Liver (tissue), 9 donors: ENCODE measurements around the gene ADGRA3. TPM values are rescaled to one million over a fixed set of nuclear protein-coding genes. Genes with fewer than 3 reads are reported as not detected.

ENCODE experiments used
- DNase-seq: peaks from one replicate; pipeline ENCODE4 v3.0.0-alpha.2; 2017; ENCODE audit warnings: low spot score
- H3K27ac ChIP-seq, 2 donors: one replicate each; pipeline ENCODE4 v1.7.0; 2013; ENCODE audit warnings: inconsistent platforms in 2 of 2, low read length in 2 of 2, control low read depth in 1 of 2, low read depth in 1 of 2, mild to moderate bottlenecking in 1 of 2
- H3K27me3 ChIP-seq, 4 donors: one replicate each; pipeline versions ENCODE4 v1.6.1 to v1.7.0; 2013; ENCODE audit warnings: low read length in 3 of 4, inconsistent platforms in 1 of 4, mild to moderate bottlenecking in 1 of 4, moderate library complexity in 1 of 4; ENCODE audit not compliant: control insufficient read depth in 4 of 4, insufficient read depth in 4 of 4
- H3K36me3 ChIP-seq, 4 donors: one replicate each; pipeline versions ENCODE4 v1.6.1 to v1.7.0; 2013; ENCODE audit warnings: low read length in 3 of 4, mild to moderate bottlenecking in 3 of 4, low read depth in 1 of 4, moderate library complexity in 1 of 4; ENCODE audit not compliant: control insufficient read depth in 4 of 4, insufficient read depth in 3 of 4
- H3K4me1 ChIP-seq, 4 donors: one replicate each; pipeline versions ENCODE4 v1.6.1 to v1.7.0; 2013; ENCODE audit warnings: low read length in 3 of 4, mild to moderate bottlenecking in 3 of 4, moderate library complexity in 1 of 4; ENCODE audit not compliant: control insufficient read depth in 4 of 4, insufficient read depth in 4 of 4
- H3K4me3 ChIP-seq, 3 donors: one replicate each; pipeline versions ENCODE4 v1.6.1 to v1.7.0; 2013; ENCODE audit warnings: low read length in 3 of 3, control low read depth in 1 of 3, low read depth in 1 of 3, mild to moderate bottlenecking in 1 of 3
- H3K9ac ChIP-seq, 2 donors: one replicate each; pipeline ENCODE4 v1.7.0; 2013; ENCODE audit warnings: low read length in 2 of 2, mild to moderate bottlenecking in 2 of 2, moderate library complexity in 2 of 2, control low read depth in 1 of 2, low read depth in 1 of 2
- H3K9me3 ChIP-seq, 4 donors: one replicate each; pipeline versions ENCODE4 v1.6.1 to v1.7.0; 2013; ENCODE audit warnings: low read length in 3 of 4; ENCODE audit not compliant: control insufficient read depth in 4 of 4
- CTCF ChIP-seq: fragments of 150-350 bp; IDR thresholded peaks from 2 replicates; pipeline ENCODE4 v1.5.1; 2017; ENCODE audit warnings: improper control_type of control experiment, low read depth, low read length; ENCODE audit not compliant: missing input control
- EGR1 ChIP-seq, 2 donors: IDR thresholded peaks; 2 replicates each; pipeline ENCODE4 v1.6.1; 2016 to 2018; ENCODE audit warnings: antibody characterized with exemption in 2 of 2, low read depth in 2 of 2
- FOXA1 ChIP-seq: IDR thresholded peaks from 2 replicates; pipeline ENCODE4 v1.6.1; 2016; ENCODE audit warnings: antibody characterized with exemption
- FOXA2 ChIP-seq: IDR thresholded peaks from 2 replicates; pipeline ENCODE4 v1.6.1; 2016; ENCODE audit warnings: antibody characterized with exemption
- GABPA ChIP-seq, 2 donors: IDR thresholded peaks in 1 of 2; conservative IDR thresholded peaks in 1 of 2; 2 replicates each; pipeline ENCODE4 v1.6.1; 2016; ENCODE audit warnings: antibody characterized with exemption in 2 of 2, mild to moderate bottlenecking in 1 of 2, moderate library complexity in 1 of 2
- HNF4A ChIP-seq, 2 donors: conservative IDR thresholded peaks; 2 replicates each; pipeline ENCODE4 v1.6.1; 2016; ENCODE audit warnings: antibody characterized with exemption in 2 of 2, mild to moderate bottlenecking in 2 of 2
- HNF4G ChIP-seq: IDR thresholded peaks from 2 replicates; pipeline ENCODE4 v1.6.1; 2016; ENCODE audit warnings: antibody characterized with exemption
- JUND ChIP-seq, 2 donors: IDR thresholded peaks; 2 replicates each; pipeline ENCODE4 v1.6.1; 2016; ENCODE audit warnings: antibody characterized with exemption in 2 of 2
- NR2F2 ChIP-seq: IDR thresholded peaks from 2 replicates; pipeline ENCODE4 v1.6.1; 2016; ENCODE audit warnings: antibody characterized with exemption
- RAD21 ChIP-seq, 2 donors: IDR thresholded peaks; 2 replicates each; pipeline ENCODE4 v1.6.1; 2016; ENCODE audit warnings: antibody characterized with exemption in 2 of 2, mild to moderate bottlenecking in 2 of 2
- RXRA ChIP-seq, 2 donors: IDR thresholded peaks; 2 replicates each; pipeline ENCODE4 v1.6.1; 2017 to 2018; ENCODE audit warnings: antibody characterized with exemption in 2 of 2, mild to moderate bottlenecking in 1 of 2
- SP1 ChIP-seq: IDR thresholded peaks from 2 replicates; pipeline ENCODE4 v1.6.1; 2018; ENCODE audit warnings: antibody characterized with exemption, mild to moderate bottlenecking
- TAF1 ChIP-seq: conservative IDR thresholded peaks from 2 replicates; pipeline ENCODE4 v1.6.1; 2016; ENCODE audit warnings: antibody characterized with exemption, mild to moderate bottlenecking
- YY1 ChIP-seq: IDR thresholded peaks from 2 replicates; pipeline ENCODE4 v1.6.1; 2016; ENCODE audit warnings: antibody characterized with exemption, mild to moderate bottlenecking
- ZBTB33 ChIP-seq: IDR thresholded peaks from 2 replicates; pipeline ENCODE4 v1.6.1; 2016; ENCODE audit warnings: antibody characterized with exemption
- WGBS: extraction: QIAGEN DNeasy Blood & Tissue Kit; methylation state at CpG from one replicate; pipeline ENCODE4 v1.1.7; 2013; 5-methylcytosine and 5-hydroxymethylcytosine counted together
- polyA plus RNA-seq, 2 donors: library from polyadenylated mRNA; stranded (reverse) in 1 of 2; unstranded in 1 of 2; fragments of 200-250 nt in 1 of 2; fragments of >200 nt in 1 of 2; fragmentation: Nextera tagmentation in 1 of 2; extraction: Ambion mirVana in 1 of 2; gene quantifications; one replicate each; pipeline versions ENCODE4 v1.2.1 to v1.2.3, GENCODE V29; 2013 to 2015
- total RNA-seq, 2 donors: library from RNA; depleted of rRNA; stranded (reverse); fragments of >200 nt; gene quantifications; one replicate each; pipeline ENCODE4 v1.2.3, GENCODE V29; 2014
- TF ChIP-seq, protein P1 (sequence below): IDR thresholded peaks from 2 replicates; pipeline ENCODE4 v1.6.1; 2016; ENCODE audit warnings: antibody characterized with exemption
- TF ChIP-seq, protein P2 (sequence below): IDR thresholded peaks from 2 replicates; pipeline ENCODE4 v1.6.1; 2016; ENCODE audit warnings: antibody characterized with exemption
- donor health status: healthy.
- donor health status: healthy.
- donor health status: healthy.
- donor health status: healthy.
- donor health status: healthy.

Gene ADGRA3
- total and polyA plus RNA-seq, 4 donors: 15.2 to 239 (median 32.6) TPM

GRCh38 chr4:22457348-22457747, 58.5 kb downstream of the ADGRA3 start:
- Histone ChIP-seq H3K9ac (no peak overlapping the region), H3K27ac (no peak overlapping the region), H3K4me1 (peaks cover 0 to 3% (median 0%) of the 10 kb centered on the region in 4 donors), H3K9me3 (no peaks in the 10 kb centered on the region), H3K36me3 (peaks cover 0 to 6% (median 1%) of the 10 kb centered on the region in 4 donors), H3K4me3 (no peak overlapping the region), H3K27me3 (no peaks in the 10 kb centered on the region)
- DNase-seq: no peak
- TF ChIP-seq HNF4G (no peak), RAD21 (IDR thresholded peaks at IDR 0.05) (no peak), JUND (IDR thresholded peaks at IDR 0.05) (no peak), NR2F2 (no peak), ZBTB33 (no peak), FOXA2 (no peak), YY1 (no peak), EGR1 (IDR thresholded peaks at IDR 0.05; ENCODE audit: low read depth in 2 of 2) (no peak), TAF1 (no peak), RXRA (IDR thresholded peaks at IDR 0.05) (no peak)
- TF ChIP-seq, protein P1, sequence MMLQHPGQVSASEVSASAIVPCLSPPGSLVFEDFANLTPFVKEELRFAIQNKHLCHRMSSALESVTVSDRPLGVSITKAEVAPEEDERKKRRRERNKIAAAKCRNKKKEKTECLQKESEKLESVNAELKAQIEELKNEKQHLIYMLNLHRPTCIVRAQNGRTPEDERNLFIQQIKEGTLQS: no peak
- TF ChIP-seq, protein P2, sequence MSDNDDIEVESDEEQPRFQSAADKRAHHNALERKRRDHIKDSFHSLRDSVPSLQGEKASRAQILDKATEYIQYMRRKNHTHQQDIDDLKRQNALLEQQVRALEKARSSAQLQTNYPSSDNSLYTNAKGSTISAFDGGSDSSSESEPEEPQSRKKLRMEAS: no peak
- WGBS: 88% methylated on average over 3 of the region's 3 CpGs

- TF ChIP-seq, protein P1: no peak
- TF ChIP-seq HNF4A (conservative IDR thresholded peaks at IDR 0.05) (peak in 1 of 2 donors; percentile 38), FOXA2 (no peak), JUND (IDR thresholded peaks at IDR 0.05) (no peak), SP1 (no peak)
- Histone ChIP-seq H3K9ac (no peak overlapping the region), H3K4me3 (no peak overlapping the region), H3K27ac (no peak overlapping the region), H3K4me1 (peaks cover 0 to 3% (median 0%) of the 10 kb centered on the region in 4 donors), H3K36me3 (peaks cover 0 to 6% (median 1%) of the 10 kb centered on the region in 4 donors), H3K27me3 (no peaks in the 10 kb centered on the region), H3K9me3 (no peaks in the 10 kb centered on the region)
- no peak for DNase-seq
- 86% methylated on average over 3 of the region's 3 CpGs for WGBS
Measured at GRCh38 chr4:22456291-22456690, 59.6 kb downstream of the ADGRA3 start.

GRCh38 chr4:22454955-22455354, 60.9 kb downstream of the ADGRA3 start:
- Histone ChIP-seq H3K27ac (no peak overlapping the region), H3K4me3 (no peak overlapping the region), H3K9ac (no peak overlapping the region), H3K27me3 (no peaks in the 10 kb centered on the region), H3K4me1 (peaks cover 0 to 3% (median 0%) of the 10 kb centered on the region in 4 donors), H3K9me3 (no peaks in the 10 kb centered on the region), H3K36me3 (peaks cover 0 to 4% (median 1%) of the 10 kb centered on the region in 4 donors)
- no peak for DNase-seq
- 83% methylated on average over 3 of the region's 3 CpGs for WGBS
- TF ChIP-seq GABPA (IDR thresholded peaks at IDR 0.05 in 1 of 2, conservative IDR thresholded peaks at IDR 0.05 in 1 of 2) (no peak), EGR1 (IDR thresholded peaks at IDR 0.05; ENCODE audit: low read depth in 2 of 2) (no peak), ZBTB33 (no peak), HNF4A (conservative IDR thresholded peaks at IDR 0.05) (no peak), FOXA2 (no peak), RAD21 (IDR thresholded peaks at IDR 0.05) (no peak), FOXA1 (no peak), NR2F2 (no peak), CTCF (no peak), YY1 (no peak), HNF4G (no peak), RXRA (IDR thresholded peaks at IDR 0.05) (no peak)
- TF ChIP-seq, protein P1: no peak
- TF ChIP-seq, protein P2: no peak
